H9 (cell line): ENCODE results near the gene ZNF770. TPM values are rescaled to one million over a fixed set of nuclear protein-coding genes. Genes with fewer than 3 reads are reported as not detected.
A peak's percentile ranks its signal among the peaks of the same experiment; 100 is the strongest.

Experiments
- DNase-seq: peaks from one replicate; pipeline ENCODE4 v3.0.0-alpha.2; 2017
- H2AFZ ChIP-seq: one replicate; pipeline ENCODE4 v1.6.1; 2013; ENCODE audit warnings: mild to moderate bottlenecking, low read length, control low read depth, moderate library complexity
- H2AK5ac ChIP-seq: 2 replicates; pipeline ENCODE4 v1.6.1; 2013; ENCODE audit warnings: low read length, control low read depth, mixed read lengths; ENCODE audit not compliant: insufficient read length
- H2BK120ac ChIP-seq: one replicate; pipeline ENCODE4 v1.6.1; 2013; ENCODE audit warnings: low read depth, mild to moderate bottlenecking, low read length, control low read depth, inconsistent platforms; ENCODE audit not compliant: poor library complexity, severe bottlenecking
- H2BK12ac ChIP-seq: 2 replicates; pipeline ENCODE4 v1.6.1; 2013; ENCODE audit warnings: low read length, control low read depth, mixed read lengths, low read depth; ENCODE audit not compliant: insufficient read length
- H2BK15ac ChIP-seq: 2 replicates; pipeline ENCODE4 v1.6.1; 2013; ENCODE audit warnings: low read depth, low read length, control low read depth
- H2BK20ac ChIP-seq: one replicate; pipeline ENCODE4 v1.6.1; 2013; ENCODE audit warnings: low read depth, mild to moderate bottlenecking, low read length, control low read depth, inconsistent platforms; ENCODE audit not compliant: poor library complexity, severe bottlenecking
- H2BK5ac ChIP-seq: 2 replicates; pipeline ENCODE4 v1.6.1; 2013; ENCODE audit warnings: low read length, control low read depth, mixed read lengths; ENCODE audit not compliant: insufficient read length
- H3K14ac ChIP-seq: 2 replicates; pipeline ENCODE4 v1.6.1; 2013; ENCODE audit warnings: low read length, control low read depth; ENCODE audit not compliant: insufficient read depth
- H3K18ac ChIP-seq: 2 replicates; pipeline ENCODE4 v1.6.1; 2013; ENCODE audit warnings: low read depth, mild to moderate bottlenecking, mixed read lengths, low read length, control low read depth; ENCODE audit not compliant: insufficient read length
- H3K23ac ChIP-seq: 2 replicates; pipeline ENCODE4 v1.6.1; 2013; ENCODE audit warnings: low read length, control low read depth, mixed read lengths, low read depth; ENCODE audit not compliant: insufficient read length
- H3K23me2 ChIP-seq: 2 replicates; pipeline ENCODE4 v1.6.1; 2013; ENCODE audit warnings: low read depth, mild to moderate bottlenecking, mixed read lengths, low read length, control low read depth; ENCODE audit not compliant: insufficient read length, poor library complexity, severe bottlenecking
- H3K27ac ChIP-seq: 2 replicates; pipeline ENCODE4 v1.5.1; 2013; ENCODE audit warnings: low read length, control low read depth, mixed read lengths, low read depth; ENCODE audit not compliant: insufficient read length
- H3K27me3 ChIP-seq: 2 replicates; pipeline ENCODE4 v1.6.1; 2013; ENCODE audit warnings: low read length, control low read depth, inconsistent platforms; ENCODE audit not compliant: insufficient read depth
- H3K4ac ChIP-seq: 2 replicates; pipeline ENCODE4 v1.6.1; 2013; ENCODE audit warnings: low read depth, mild to moderate bottlenecking, control low read depth, inconsistent platforms, low read length, moderate library complexity
- H3K4me1 ChIP-seq: 2 replicates; pipeline ENCODE4 v1.6.1; 2013; ENCODE audit warnings: low read length, control low read depth, inconsistent platforms; ENCODE audit not compliant: insufficient read depth
- H3K4me2 ChIP-seq: 2 replicates; pipeline ENCODE4 v1.6.1; 2013; ENCODE audit warnings: low read length, control low read depth, mixed read lengths; ENCODE audit not compliant: insufficient read length, insufficient read depth
- H3K56ac ChIP-seq: 2 replicates; pipeline ENCODE4 v1.6.1; 2013; ENCODE audit warnings: low read depth, mild to moderate bottlenecking, mixed read lengths, low read length, control low read depth; ENCODE audit not compliant: insufficient read length
- H3K79me1 ChIP-seq: 2 replicates; pipeline ENCODE4 v1.6.1; 2013; ENCODE audit warnings: low read depth, mild to moderate bottlenecking, moderate library complexity, low read length, control low read depth, inconsistent platforms; ENCODE audit not compliant: insufficient read depth, poor library complexity, severe bottlenecking
- H3K79me2 ChIP-seq: 2 replicates; pipeline ENCODE4 v1.6.1; 2013; ENCODE audit warnings: low read length, control low read depth, inconsistent platforms; ENCODE audit not compliant: insufficient read depth
- H3K9ac ChIP-seq: 2 replicates; pipeline ENCODE4 v1.6.1; 2013; ENCODE audit warnings: low read length, control low read depth, mixed read lengths; ENCODE audit not compliant: insufficient read length; ENCODE audit errors: extremely low read depth
- H3K9me3 ChIP-seq: one replicate; pipeline ENCODE4 v1.6.1; 2013; ENCODE audit warnings: low read depth, low read length, inconsistent platforms; ENCODE audit not compliant: control insufficient read depth
- H3T11ph ChIP-seq: one replicate; pipeline ENCODE4 v1.6.1; 2013; ENCODE audit warnings: mild to moderate bottlenecking, low read length, control low read depth, inconsistent platforms
- H4K20me1 ChIP-seq: one replicate; pipeline ENCODE4 v1.6.1; 2013; ENCODE audit not compliant: control insufficient read depth, insufficient read length, insufficient read depth
- H4K5ac ChIP-seq: 2 replicates; pipeline ENCODE4 v1.6.1; 2013; ENCODE audit warnings: low read depth, mild to moderate bottlenecking, mixed read lengths, low read length, control low read depth; ENCODE audit not compliant: insufficient read length
- H4K8ac ChIP-seq: replicated peaks from 2 replicates; pipeline ENCODE4 v1.6.1; 2013; ENCODE audit warnings: low read length, control low read depth, mixed read lengths, low read depth; ENCODE audit not compliant: insufficient read length
- H4K91ac ChIP-seq: 2 replicates; pipeline ENCODE4 v1.6.1; 2013; ENCODE audit warnings: low read depth, mild to moderate bottlenecking, moderate library complexity, mixed read lengths, low read length, control low read depth; ENCODE audit not compliant: insufficient read length
- H3K27ac Mint-ChIP-seq, 3 experiments: 2 replicates in 2 of 3; 3 replicates in 1 of 3; pipeline ENCODE4 v1.8.0; 2020 to 2021; ENCODE audit warnings: mixed read lengths in 3 of 3, mild to moderate bottlenecking in 1 of 3, moderate library complexity in 1 of 3
- H3K27me3 Mint-ChIP-seq: 2 replicates; pipeline ENCODE4 v1.8.0; 2021; ENCODE audit warnings: low read depth, mild to moderate bottlenecking, moderate library complexity, mixed read lengths
- H3K36me3 Mint-ChIP-seq, 3 experiments: 2 replicates in 2 of 3; 3 replicates in 1 of 3; pipeline ENCODE4 v1.8.0; 2020 to 2021; ENCODE audit warnings: low read depth in 3 of 3, mixed read lengths in 3 of 3; ENCODE audit not compliant: insufficient read depth in 1 of 3
- H3K4me1 Mint-ChIP-seq, 2 experiments: 2 replicates each; pipeline ENCODE4 v1.8.0; 2020; ENCODE audit warnings: mixed read lengths in 2 of 2
- H3K4me3 Mint-ChIP-seq, 2 experiments: 2 replicates in 1 of 2; 3 replicates in 1 of 2; pipeline ENCODE4 v1.8.0; 2020 to 2021; ENCODE audit warnings: mild to moderate bottlenecking in 2 of 2, mixed read lengths in 2 of 2, moderate library complexity in 1 of 2
- H3K9me3 Mint-ChIP-seq, 2 experiments: 2 replicates in 1 of 2; 3 replicates in 1 of 2; pipeline ENCODE4 v1.8.0; 2020; ENCODE audit warnings: mild to moderate bottlenecking in 2 of 2, mixed read lengths in 2 of 2, moderate library complexity in 1 of 2
- WGBS: extraction: QIAGEN DNeasy Blood & Tissue Kit; methylation state at CpG from one replicate; pipeline ENCODE4 v1.1.7; 2013; ENCODE audit warnings: missing lambda C conversion rate, low lambda C conversion rate, mixed read lengths; ENCODE audit not compliant: insufficient read length; ENCODE audit errors: extremely low coverage; 5-methylcytosine and 5-hydroxymethylcytosine counted together
- total RNA-seq: library from RNA; stranded (reverse); gene quantifications from 2 replicates; pipeline ENCODE4 v1.2.1, GENCODE V29; 2021
- TF ChIP-seq, protein P1 (sequence below): fragments of 200-600 bp; sonication (generic); conservative IDR thresholded peaks from 3 replicates; pipeline ENCODE4 v1.8.0; 2021; ENCODE audit warnings: antibody characterized with exemption, mild to moderate bottlenecking

ZNF770 gene
- total RNA-seq, 1 experiment from 2014 or later: 111 TPM

DNA sequence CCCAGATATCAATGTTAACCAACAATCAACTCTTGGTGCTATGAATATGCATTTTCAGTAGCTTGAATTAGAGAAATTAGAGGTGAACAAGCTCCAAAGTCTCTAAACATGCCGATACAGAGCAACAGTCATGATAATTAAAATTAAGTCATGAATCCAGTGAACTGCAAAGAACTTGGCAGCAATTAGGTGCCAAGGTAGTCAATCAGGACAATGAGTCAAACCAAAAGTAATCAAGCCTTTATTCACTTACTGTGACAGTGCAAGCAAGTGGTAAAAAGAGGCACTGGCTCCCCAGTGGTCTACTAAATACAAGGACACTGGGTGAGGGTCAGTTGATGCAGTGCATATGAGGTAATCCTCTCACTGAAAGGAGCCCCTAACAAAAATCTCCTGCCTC, 1.8 kb downstream of the ZNF770 start:
- no CpG with 5 or more reads among the region's 1 CpG for WGBS
- no peak overlapping the region for H3K23ac ChIP-seq
- no peaks in the 10 kb centered on the region for H3K27me3 ChIP-seq
- H3K23me2 ChIP-seq: peaks cover 8% of the 10 kb centered on the region
- no peak overlapping the region for H2BK12ac ChIP-seq
- Mint-ChIP-seq H3K27ac (peak overlapping the region; percentile 35 to 90 (median 60); a peak in 5 of 7 replicates), H3K36me3 (peaks cover 21 to 56% (median 21%) of the 10 kb centered on the region in 3 experiments; a peak in 6 of 7 replicates), H3K4me3 (peak overlapping the region; percentile 98), H3K9me3 (no peaks in the 10 kb centered on the region), H3K4me1 (peaks cover 28 to 42% of the 10 kb centered on the region in 2 experiments), H3K27me3 (no peaks in the 10 kb centered on the region)
- H3T11ph ChIP-seq: no peak overlapping the region
- no peak overlapping the region for H2BK5ac ChIP-seq
- H4K5ac ChIP-seq: no peak overlapping the region
- peaks cover 2% of the 10 kb centered on the region; the same call in 1 of the 2 replicates for H3K4me1 ChIP-seq
- H3K27ac ChIP-seq: no peak overlapping the region
- peaks cover 27% of the 10 kb centered on the region for H3K79me2 ChIP-seq
- H2BK15ac ChIP-seq: no peak overlapping the region
- no peak overlapping the region for H3K4ac ChIP-seq
- TF ChIP-seq, protein P1, sequence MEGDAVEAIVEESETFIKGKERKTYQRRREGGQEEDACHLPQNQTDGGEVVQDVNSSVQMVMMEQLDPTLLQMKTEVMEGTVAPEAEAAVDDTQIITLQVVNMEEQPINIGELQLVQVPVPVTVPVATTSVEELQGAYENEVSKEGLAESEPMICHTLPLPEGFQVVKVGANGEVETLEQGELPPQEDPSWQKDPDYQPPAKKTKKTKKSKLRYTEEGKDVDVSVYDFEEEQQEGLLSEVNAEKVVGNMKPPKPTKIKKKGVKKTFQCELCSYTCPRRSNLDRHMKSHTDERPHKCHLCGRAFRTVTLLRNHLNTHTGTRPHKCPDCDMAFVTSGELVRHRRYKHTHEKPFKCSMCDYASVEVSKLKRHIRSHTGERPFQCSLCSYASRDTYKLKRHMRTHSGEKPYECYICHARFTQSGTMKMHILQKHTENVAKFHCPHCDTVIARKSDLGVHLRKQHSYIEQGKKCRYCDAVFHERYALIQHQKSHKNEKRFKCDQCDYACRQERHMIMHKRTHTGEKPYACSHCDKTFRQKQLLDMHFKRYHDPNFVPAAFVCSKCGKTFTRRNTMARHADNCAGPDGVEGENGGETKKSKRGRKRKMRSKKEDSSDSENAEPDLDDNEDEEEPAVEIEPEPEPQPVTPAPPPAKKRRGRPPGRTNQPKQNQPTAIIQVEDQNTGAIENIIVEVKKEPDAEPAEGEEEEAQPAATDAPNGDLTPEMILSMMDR: no peak
- H3K4me2 ChIP-seq: peak overlapping the region; percentile 75
- H3K9me3 ChIP-seq: no peaks in the 10 kb centered on the region
- no peaks in the 10 kb centered on the region for H4K20me1 ChIP-seq
- H3K56ac ChIP-seq: no peak overlapping the region
- H2AK5ac ChIP-seq: no peak overlapping the region
- H4K91ac ChIP-seq: no peak overlapping the region
- DNase-seq: no peak
- no peak overlapping the region for H4K8ac ChIP-seq
- no peak overlapping the region for H2BK120ac ChIP-seq
- no peak overlapping the region for H2AFZ ChIP-seq
- H3K18ac ChIP-seq: no peak overlapping the region
- H2BK20ac ChIP-seq: no peak overlapping the region
- H3K9ac ChIP-seq: peak overlapping the region; percentile 9
- H3K79me1 ChIP-seq: no peaks in the 10 kb centered on the region
- no peak overlapping the region for H3K14ac ChIP-seq
